AG09319 (cell line): ENCODE measurements around the gene CNTLN.

Experiments
- DNase-seq: peaks from one replicate; pipeline ENCODE4 v3.0.0-alpha.2; 2010; ENCODE audit warnings: low read depth; ENCODE audit errors: extremely low read depth
- CTCF ChIP-seq: IDR thresholded peaks from 2 replicates; pipeline ENCODE4 v1.5.1; 2011; ENCODE audit warnings: low read depth, mild to moderate bottlenecking, inconsistent platforms, low read length, moderate library complexity

Gene CNTLN

GRCh38 chr9:17191082-17191481 lies 56.2 kb downstream of the CNTLN start:
- no peak for DNase-seq
- no peak for TF ChIP-seq CTCF

GRCh38 chr9:17204611-17205152 lies 69.8 kb downstream of the CNTLN start:
- no peak for DNase-seq
- no peak for TF ChIP-seq CTCF

GRCh38 chr9:17216011-17216410 lies 81.2 kb downstream of the CNTLN start:
- TF ChIP-seq CTCF: no peak
- no peak for DNase-seq

- no peak for TF ChIP-seq CTCF
- no peak for DNase-seq
Measured at GRCh38 chr9:17216646-17217045, 81.8 kb downstream of the CNTLN start.

- no peak for TF ChIP-seq CTCF
- DNase-seq: no peak
Measured at GRCh38 chr9:17217272-17217671, 82.4 kb downstream of the CNTLN start.

- peak; percentile 17; the same call in 1 of the 2 replicates for TF ChIP-seq CTCF
- no peak for DNase-seq
Measured at GRCh38 chr9:17219261-17219660, 84.4 kb downstream of the CNTLN start.

GRCh38 chr9:17222932-17223331 lies 88.1 kb downstream of the CNTLN start:
- DNase-seq: no peak
- TF ChIP-seq CTCF: no peak
